B cell (primary cell): ENCODE data around the gene PP2D1. TPM values are rescaled to one million over a fixed set of nuclear protein-coding genes. Genes with fewer than 3 reads are reported as not detected.
"Not testable (repeated sequence)": the region's sequence is repeated elsewhere in the genome, so short reads cannot be mapped to it uniquely, and the experiment has no call there.

Experiments used
- ATAC-seq: fragments of 200-7000 bp; cut with Tn5 transposase; one replicate; pipeline ENCODE4 v1.10.0; 2021; ENCODE audit warnings: low read depth, mild to moderate bottlenecking, moderate number of reproducible peaks, moderate library complexity
- CTCF ChIA-PET: fragments of 350-600 bp; sonication (Branson Sonifier 250); formaldehyde crosslinking; loops from one replicate; lab custom pipeline; 2021; ENCODE audit warnings: antibody characterized with exemption, inconsistent platforms; lab: Charles Lee
- POLR2A ChIA-PET: fragments of 350-600 bp; sonication (Branson Sonifier 250); formaldehyde crosslinking; loops from one replicate; lab custom pipeline; 2021; ENCODE audit warnings: antibody characterized with exemption; lab: Charles Lee
- DNase-seq: peaks from one replicate; pipeline ENCODE4 v3.0.0; 2013
- H2AFZ ChIP-seq: 2 replicates; pipeline ENCODE4 v1.6.1; 2012; ENCODE audit warnings: mild to moderate bottlenecking, low read depth, low read length; ENCODE audit not compliant: insufficient read depth, poor library complexity, severe bottlenecking
- H3K27ac ChIP-seq, 2 donors: 1 replicate in 1 of 2; 2 replicates in 1 of 2; pipeline ENCODE4 v1.5.1; 2012 to 2013; ENCODE audit warnings: low read length in 2 of 2, mild to moderate bottlenecking in 2 of 2, moderate library complexity in 1 of 2
- H3K27me3 ChIP-seq, 4 experiments: fragments of 200-600 bp in 1 of 4; sonication (generic) in 1 of 4; replicated peaks in 1 of 4; 1 replicate in 2 of 4; 2 replicates in 2 of 4; pipeline versions ENCODE4 v1.6.1 to v1.7.0; 2013 to 2016; ENCODE audit warnings: low read length in 3 of 4, mild to moderate bottlenecking in 2 of 4, mixed read lengths in 1 of 4, moderate library complexity in 1 of 4; ENCODE audit not compliant: insufficient read depth in 4 of 4, control insufficient read depth in 3 of 4; ENCODE audit errors: control extremely low read depth in 1 of 4
- H3K36me3 ChIP-seq, 2 experiments: replicated peaks in 1 of 2; 1 replicate in 1 of 2; 2 replicates in 1 of 2; pipeline versions ENCODE4 v1.6.1 to v1.7.1; 2013; ENCODE audit warnings: low read length in 1 of 2; ENCODE audit not compliant: insufficient read depth in 2 of 2, control insufficient read depth in 1 of 2; ENCODE audit errors: control extremely low read depth in 1 of 2, extremely low read depth in 1 of 2
- H3K4me1 ChIP-seq, 2 donors: fragments of 200-600 bp in 1 of 2; sonication (generic) in 1 of 2; 1 replicate in 1 of 2; 2 replicates in 1 of 2; pipeline versions ENCODE4 v1.5.1 to v1.6.1; 2013 to 2017; ENCODE audit warnings: low read length in 2 of 2; ENCODE audit not compliant: control insufficient read depth in 2 of 2, insufficient read depth in 2 of 2
- H3K4me2 ChIP-seq: replicated peaks from 2 replicates; pipeline ENCODE3; 2012; ENCODE audit warnings: mild to moderate bottlenecking, low read depth, low read length; ENCODE audit not compliant: poor library complexity, severe bottlenecking
- H3K4me3 ChIP-seq, 5 experiments: fragments of 200-600 bp in 1 of 5; sonication (generic) in 1 of 5; 1 replicate in 3 of 5; 2 replicates in 2 of 5; pipeline versions ENCODE4 v1.5.1 to v1.7.0; 2011 to 2016; ENCODE audit warnings: low read length in 4 of 5, mild to moderate bottlenecking in 4 of 5, low read depth in 2 of 5, control low read depth in 1 of 5, moderate library complexity in 1 of 5; ENCODE audit not compliant: insufficient read depth in 1 of 5; ENCODE audit errors: control extremely low read depth in 1 of 5, extremely low read depth in 1 of 5
- H3K79me2 ChIP-seq: fragments of 200-600 bp; sonication (generic); one replicate; pipeline ENCODE4 v1.6.0; 2016; ENCODE audit warnings: low read length; ENCODE audit not compliant: control insufficient read depth, insufficient read depth
- H3K9ac ChIP-seq: fragments of 200-600 bp; sonication (generic); 2 replicates; pipeline ENCODE4 v1.6.1; 2017; ENCODE audit warnings: mild to moderate bottlenecking, low read length, moderate library complexity
- H3K9me3 ChIP-seq, 3 donors: one replicate each; pipeline versions ENCODE4 v1.6.1 to v1.7.1; 2013; ENCODE audit warnings: low read length in 2 of 3; ENCODE audit not compliant: control insufficient read depth in 2 of 3, insufficient read depth in 1 of 3; ENCODE audit errors: control extremely low read depth in 1 of 3
- H4K20me1 ChIP-seq: 2 replicates; pipeline ENCODE4 v1.6.0; 2012; ENCODE audit warnings: mild to moderate bottlenecking, low read length; ENCODE audit not compliant: insufficient read depth, control insufficient read depth, poor library complexity, severe bottlenecking
- H3K27ac Mint-ChIP-seq: one replicate; pipeline ENCODE4 v1.8.0; 2021; ENCODE audit warnings: mixed read lengths
- H3K27me3 Mint-ChIP-seq: one replicate; pipeline ENCODE4 v1.8.0; 2021; ENCODE audit warnings: mixed read lengths
- H3K4me1 Mint-ChIP-seq: one replicate; pipeline ENCODE4 v1.8.0; 2021; ENCODE audit warnings: mixed read lengths
- H3K4me3 Mint-ChIP-seq: one replicate; pipeline ENCODE4 v1.8.0; 2021; ENCODE audit warnings: mixed read lengths
- H3K9me3 Mint-ChIP-seq: one replicate; pipeline ENCODE4 v1.8.0; 2022; ENCODE audit warnings: mixed read lengths; ENCODE audit not compliant: insufficient read depth
- EZH2 ChIP-seq: IDR thresholded peaks from 2 replicates; pipeline ENCODE4 v1.6.1; 2012; ENCODE audit warnings: borderline replicate concordance, low read depth, mild to moderate bottlenecking, moderate library complexity, low read length; ENCODE audit not compliant: insufficient read depth, poor library complexity, severe bottlenecking
- WGBS: methylation state at CpG from one replicate; pipeline ENCODE4 v1.1.5; 2013; ENCODE audit warnings: missing lambda C conversion rate; ENCODE audit not compliant: insufficient coverage; 5-methylcytosine and 5-hydroxymethylcytosine counted together
- intact Hi-C: fragments of 100-400 bp; cut with micrococcal nuclease; formaldehyde crosslinking; loops from one replicate; pipeline ENCODE4 v1.10.0; 2022
- polyA plus RNA-seq: library from polyadenylated mRNA; depleted of rRNA; stranded (reverse); fragments of >200 nt; gene quantifications from 2 replicates; pipeline ENCODE4 v1.2.3, GENCODE V29; 2012
- total RNA-seq, 2 donors: library from RNA; stranded (reverse); fragments of 120-200 nt in 1 of 2; gene quantifications; 1 replicate in 1 of 2; 2 replicates in 1 of 2; pipeline versions ENCODE4 v1.2.3 to v1.2.4, GENCODE V29; 2013 to 2022
- TF ChIP-seq, protein P1 (sequence below): fragments of 200-600 bp; IDR thresholded peaks from one replicate; pipeline ENCODE4 v1.8.0; 2022; ENCODE audit warnings: antibody characterized with exemption, mild to moderate bottlenecking

The PP2D1 gene
- total and polyA plus RNA-seq, 2 donors (not counting 1 experiment from before 2014, with no cell fraction given), result not detected

DNA sequence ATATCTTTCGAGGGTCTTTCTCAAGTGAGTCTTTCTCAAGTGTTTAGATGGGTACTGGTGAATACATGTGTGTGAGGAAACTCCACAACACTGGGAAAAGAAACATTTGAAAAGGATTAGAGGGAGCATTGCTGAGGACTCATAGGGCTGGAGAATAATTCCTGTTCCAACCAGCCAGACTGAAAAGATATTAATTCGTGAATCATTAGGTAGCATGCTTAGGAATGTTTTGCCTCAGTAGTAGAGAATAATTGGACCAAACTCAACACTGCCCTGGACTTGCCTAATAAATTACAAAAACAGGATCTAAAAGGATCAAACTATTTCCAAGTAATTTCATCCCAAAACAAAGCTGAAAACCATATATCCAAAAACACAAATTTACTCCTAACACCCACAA, 17.3 kb downstream of the PP2D1 start:
- no peak overlapping the region for H3K27ac Mint-ChIP-seq
- Histone ChIP-seq H3K4me1 (no peaks in the 10 kb centered on the region), H3K27ac (no peak overlapping the region), H3K79me2 (no peaks in the 10 kb centered on the region), H3K27me3 (no peaks in the 10 kb centered on the region), H3K9me3 (peaks cover 0 to 3% (median 0%) of the 10 kb centered on the region in 3 donors), H2AFZ (no peak overlapping the region), H3K9ac (no peak overlapping the region), H3K36me3 (no peaks in the 10 kb centered on the region), H3K4me3 (no peak overlapping the region), H4K20me1 (no peaks in the 10 kb centered on the region), H3K4me2 (no peak overlapping the region)
- intact Hi-C loops, result no loop called here
- ATAC-seq (no peak), DNase-seq (no peak)
- 100% methylated on average over 2 of the region's 2 CpGs for WGBS
- TF ChIP-seq, protein P1, sequence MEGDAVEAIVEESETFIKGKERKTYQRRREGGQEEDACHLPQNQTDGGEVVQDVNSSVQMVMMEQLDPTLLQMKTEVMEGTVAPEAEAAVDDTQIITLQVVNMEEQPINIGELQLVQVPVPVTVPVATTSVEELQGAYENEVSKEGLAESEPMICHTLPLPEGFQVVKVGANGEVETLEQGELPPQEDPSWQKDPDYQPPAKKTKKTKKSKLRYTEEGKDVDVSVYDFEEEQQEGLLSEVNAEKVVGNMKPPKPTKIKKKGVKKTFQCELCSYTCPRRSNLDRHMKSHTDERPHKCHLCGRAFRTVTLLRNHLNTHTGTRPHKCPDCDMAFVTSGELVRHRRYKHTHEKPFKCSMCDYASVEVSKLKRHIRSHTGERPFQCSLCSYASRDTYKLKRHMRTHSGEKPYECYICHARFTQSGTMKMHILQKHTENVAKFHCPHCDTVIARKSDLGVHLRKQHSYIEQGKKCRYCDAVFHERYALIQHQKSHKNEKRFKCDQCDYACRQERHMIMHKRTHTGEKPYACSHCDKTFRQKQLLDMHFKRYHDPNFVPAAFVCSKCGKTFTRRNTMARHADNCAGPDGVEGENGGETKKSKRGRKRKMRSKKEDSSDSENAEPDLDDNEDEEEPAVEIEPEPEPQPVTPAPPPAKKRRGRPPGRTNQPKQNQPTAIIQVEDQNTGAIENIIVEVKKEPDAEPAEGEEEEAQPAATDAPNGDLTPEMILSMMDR, result no peak
- TF ChIP-seq EZH2, result no peak
- no peaks in the 10 kb centered on the region for H3K9me3 Mint-ChIP-seq
- POLR2A ChIA-PET, result no interaction called here
- no peak overlapping the region for H3K4me3 Mint-ChIP-seq
- H3K27me3 Mint-ChIP-seq, result no peaks in the 10 kb centered on the region
- CTCF ChIA-PET, result no interaction called here
- no peaks in the 10 kb centered on the region for H3K4me1 Mint-ChIP-seq

DNA sequence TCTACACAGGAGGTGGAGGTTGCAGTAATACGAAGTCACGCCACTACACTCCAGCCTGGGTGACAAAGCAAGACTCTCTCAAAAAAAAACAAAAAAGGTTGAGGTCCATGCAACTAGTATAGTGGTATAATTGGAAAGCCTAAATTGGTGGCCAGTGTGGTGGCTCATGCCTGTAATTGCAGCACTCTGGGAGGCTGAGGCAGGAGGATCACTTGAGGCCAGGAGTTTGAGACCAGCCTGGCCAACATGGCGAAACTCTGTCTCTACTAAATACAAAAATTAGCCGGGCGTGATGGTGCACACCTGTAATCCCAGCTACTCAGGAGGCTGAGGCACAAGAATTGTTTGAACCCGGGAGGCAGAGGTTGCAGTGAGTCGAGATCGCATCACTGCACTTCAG, 23.2 kb downstream of the PP2D1 start:
- POLR2A ChIA-PET, H2AFZ ChIP-seq: not testable (repeated sequence)

More for the DNA sequence above, 23.2 kb downstream of the PP2D1 start:
- H3K4me2 ChIP-seq, H3K27ac Mint-ChIP-seq, H3K79me2 ChIP-seq, H3K27ac ChIP-seq, H3K4me1 ChIP-seq, H3K36me3 ChIP-seq, H3K4me3 ChIP-seq, intact Hi-C loops, H3K9me3 ChIP-seq, H3K9ac ChIP-seq, H3K4me1 Mint-ChIP-seq, CTCF ChIA-PET, H3K27me3 ChIP-seq, H3K9me3 Mint-ChIP-seq, ATAC-seq, H3K27me3 Mint-ChIP-seq, H3K4me3 Mint-ChIP-seq, H4K20me1 ChIP-seq, DNase-seq: not testable (repeated sequence)
- WGBS, result 100% methylated on average over 4 of the region's 8 CpGs
